GM21737 (cell line): Measurements from ENCODE around the gene BTBD7.

ENCODE experiments used
- ATAC-seq: cut with Tn5 transposase; IDR thresholded peaks from one replicate; pipeline ENCODE4 v1.9.1; 2021; ENCODE audit warnings: mild to moderate bottlenecking, moderate library complexity; ENCODE audit not compliant: unreplicated experiment

The BTBD7 gene

DNA sequence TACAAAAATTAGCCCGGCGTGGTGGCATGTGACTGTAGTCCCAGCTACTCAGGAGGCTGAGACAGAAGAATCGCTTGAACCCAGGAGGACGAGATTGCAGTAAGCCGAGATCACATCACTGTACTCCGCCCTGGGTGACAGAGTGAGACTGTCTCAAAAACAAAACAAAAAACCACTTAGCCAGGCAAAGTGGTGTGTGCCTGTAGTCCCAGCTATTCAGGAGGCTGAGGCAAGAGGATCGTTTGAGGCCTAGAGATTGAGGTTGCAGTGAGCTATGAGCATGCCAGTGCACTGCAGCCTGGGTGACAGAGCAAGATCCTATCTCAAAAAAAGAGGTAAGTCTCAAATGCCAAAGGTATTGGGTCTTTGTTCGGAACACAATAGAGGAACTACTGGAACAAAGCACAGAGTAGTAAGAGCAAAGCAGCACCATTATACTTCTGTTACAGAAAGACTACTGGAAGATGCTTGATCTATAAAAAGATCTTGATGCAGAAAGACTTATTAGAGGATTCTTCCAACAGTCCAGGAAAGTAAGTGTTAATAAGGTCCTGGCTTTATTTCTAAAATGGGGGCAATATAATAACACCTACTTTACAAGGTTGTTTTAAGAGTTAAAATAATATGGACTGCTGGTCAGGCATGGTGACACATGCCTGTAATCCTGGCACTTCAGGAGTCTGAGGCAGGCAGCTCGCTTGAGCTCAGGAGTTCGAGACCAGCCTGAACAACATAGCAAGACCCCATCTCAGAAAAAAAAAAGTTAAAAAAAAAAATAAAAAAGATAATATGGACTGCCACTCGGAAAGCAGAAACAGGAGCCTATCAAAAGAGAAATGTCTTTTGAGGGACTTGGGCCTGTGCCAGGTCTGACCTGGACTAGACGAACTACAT, 29.9 kb downstream of the BTBD7 start:
- ATAC-seq: no peak

DNA sequence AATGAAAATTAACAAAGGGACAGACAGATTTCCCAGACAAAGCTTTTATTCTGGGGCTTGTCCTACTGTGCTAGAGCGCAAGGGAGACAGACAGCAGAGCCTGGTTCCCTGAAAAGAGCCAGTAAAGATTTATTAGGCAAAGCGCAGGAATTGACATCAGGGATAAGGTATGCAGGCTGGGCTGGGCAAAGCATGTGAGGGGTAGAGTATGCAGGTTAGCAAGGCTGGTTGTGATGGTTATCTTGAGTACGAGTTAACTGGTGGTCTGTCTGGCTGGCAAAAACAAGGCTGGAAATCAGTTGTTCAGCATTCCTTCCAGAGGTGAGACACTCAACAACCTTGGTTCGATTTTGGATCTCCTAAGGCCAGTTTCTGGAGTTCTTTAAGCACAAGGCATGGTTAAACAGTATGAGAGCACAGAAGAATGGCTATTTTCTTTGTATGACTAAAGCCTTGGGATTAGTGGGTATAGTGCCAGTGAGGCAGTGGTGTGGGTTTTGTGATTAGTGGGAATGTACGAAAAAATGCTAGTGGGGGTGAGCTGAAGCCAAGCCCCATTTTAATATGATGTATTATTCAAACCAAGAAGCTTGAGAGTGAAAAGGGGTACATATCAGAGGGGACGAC, 30.9 kb downstream of the BTBD7 start:
- ATAC-seq: no peak

DNA sequence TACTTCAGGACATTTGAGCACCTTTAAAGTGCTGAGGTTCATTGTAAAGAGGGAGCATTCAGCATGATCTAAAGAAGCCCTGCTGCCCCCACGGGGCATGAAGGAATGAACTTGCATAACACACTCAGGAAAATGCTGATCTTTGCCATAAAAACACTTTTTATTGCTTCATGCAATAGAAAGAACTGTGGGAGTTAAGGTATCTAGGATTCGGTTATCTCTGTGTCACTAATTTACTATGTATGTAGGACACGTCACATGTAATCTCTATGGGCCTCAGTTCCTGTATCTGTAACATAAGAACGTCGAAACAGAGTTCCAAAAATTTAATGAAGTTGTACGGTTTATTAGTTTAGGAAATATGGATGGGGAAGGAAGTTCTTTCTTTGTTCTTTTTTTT, 33.0 kb downstream of the BTBD7 start:
- no peak for ATAC-seq

DNA sequence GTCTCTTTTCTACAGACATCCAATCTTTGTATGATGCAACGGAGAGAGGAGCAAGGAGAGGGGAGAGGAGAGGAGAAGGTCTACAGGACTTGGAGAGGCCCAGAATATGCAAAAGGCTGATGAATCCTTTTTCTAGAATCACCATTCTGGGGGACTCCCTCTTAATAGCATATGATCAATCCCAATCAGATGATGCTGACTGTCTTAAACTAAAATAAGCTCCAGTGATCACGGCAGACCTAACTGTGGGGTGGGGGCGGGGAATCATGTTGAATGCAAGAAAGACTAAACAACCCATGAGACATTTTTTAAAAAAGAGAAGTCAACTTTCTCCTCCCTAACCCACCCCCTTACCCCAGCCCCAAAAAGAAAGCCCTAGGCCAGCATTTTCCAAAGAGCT, 33.4 kb downstream of the BTBD7 start:
- ATAC-seq: no peak

DNA sequence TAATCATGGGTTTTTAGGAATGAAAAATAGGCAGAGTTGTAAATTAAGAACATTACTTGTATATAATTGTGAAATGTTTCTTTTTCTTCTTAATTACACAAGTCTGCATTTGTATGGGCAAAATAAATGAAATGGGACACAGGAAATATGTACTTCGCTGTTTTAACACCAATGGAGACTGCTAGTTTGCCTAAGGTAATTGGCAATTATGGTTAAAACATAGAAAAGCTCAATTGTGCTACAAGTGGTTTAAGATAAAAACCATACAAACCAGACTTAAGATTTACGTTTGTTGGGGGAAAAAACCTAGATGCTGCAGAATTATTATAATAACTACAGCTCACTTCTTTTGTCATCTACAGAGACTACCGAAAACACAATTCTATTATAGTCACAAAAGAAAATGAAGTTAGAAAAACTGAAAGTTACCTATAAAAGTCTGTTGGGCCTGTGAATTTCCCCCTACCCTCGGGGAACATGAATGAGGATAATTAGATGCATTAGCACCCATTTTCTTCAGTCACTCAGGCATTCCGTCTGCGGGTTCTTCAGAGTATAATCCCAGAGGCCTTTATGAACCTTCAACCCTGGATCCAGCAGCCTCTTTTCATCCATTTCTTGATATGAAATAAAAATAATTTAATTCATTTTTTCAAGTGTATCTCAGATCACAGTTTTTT, 37.2 kb downstream of the BTBD7 start:
- no peak for ATAC-seq

DNA sequence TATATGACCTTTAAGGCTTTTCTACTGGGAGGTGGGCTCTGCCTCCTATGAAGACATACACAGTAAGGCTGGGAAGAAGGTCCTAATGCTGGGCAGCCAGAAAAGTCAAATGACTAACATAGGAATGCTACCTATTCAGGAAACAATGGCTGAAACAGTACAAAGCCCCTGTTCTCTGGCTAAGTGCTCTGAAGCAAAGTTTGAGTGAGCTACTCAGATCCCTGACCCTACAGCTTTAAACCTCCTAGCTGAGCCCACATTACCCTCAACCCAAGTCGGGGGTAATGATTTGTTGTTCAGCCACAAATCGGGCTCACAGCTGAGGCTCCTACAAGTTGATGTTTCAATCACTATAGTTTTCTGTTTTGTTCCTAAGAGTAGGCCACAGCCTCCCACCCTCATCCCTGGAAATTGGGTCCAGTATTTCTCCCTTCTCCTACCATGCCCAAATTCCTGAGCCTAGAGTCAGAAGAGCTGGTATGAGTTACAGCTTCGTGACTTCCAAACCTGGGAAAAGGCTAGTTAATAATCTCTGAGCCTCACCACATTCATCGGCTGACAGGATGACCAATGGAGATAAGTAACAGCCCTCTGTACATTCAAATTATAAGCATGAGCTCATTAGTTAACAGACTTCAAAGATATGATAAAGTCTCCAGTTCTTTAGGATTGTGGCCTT, 46.5 kb downstream of the BTBD7 start:
- no peak for ATAC-seq

DNA sequence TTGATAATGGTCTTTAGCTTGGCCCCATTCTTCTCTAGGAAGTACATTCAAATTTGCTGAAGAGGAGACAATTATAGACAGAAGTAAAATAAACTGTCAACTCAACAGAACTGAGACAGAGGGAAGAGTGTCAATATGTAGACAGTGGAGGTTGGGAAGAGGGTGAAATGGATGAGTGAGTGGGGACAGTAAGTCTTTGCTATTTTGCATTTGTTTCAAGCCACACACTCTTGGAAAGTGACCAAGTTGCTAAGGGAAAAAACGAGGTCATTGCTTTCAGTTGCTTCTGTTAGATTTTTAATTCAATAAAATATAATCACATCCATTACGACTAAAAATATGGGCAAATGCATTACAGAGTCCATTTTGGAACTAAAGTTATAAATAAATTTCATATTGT, 47.8 kb downstream of the BTBD7 start:
- ATAC-seq: no peak

DNA sequence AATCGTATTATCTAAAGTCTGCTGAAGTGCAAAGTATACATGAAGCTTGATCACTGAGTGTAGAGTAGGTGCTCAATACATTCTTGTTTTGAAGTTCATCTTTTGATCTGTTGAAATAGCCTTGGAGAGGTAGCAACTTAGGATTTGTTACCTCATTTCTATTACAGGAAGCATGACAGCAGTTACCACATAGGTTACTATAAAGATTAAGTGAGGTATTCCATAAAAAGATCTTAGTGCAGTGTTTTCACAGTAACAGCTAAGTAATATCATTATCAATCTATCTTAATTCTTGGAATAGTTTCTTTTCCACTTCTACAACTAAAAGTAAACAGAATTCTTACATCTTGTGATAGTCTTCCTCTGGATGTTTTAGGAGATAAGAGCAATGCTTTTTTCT, 50.9 kb downstream of the BTBD7 start:
- no peak for ATAC-seq

DNA sequence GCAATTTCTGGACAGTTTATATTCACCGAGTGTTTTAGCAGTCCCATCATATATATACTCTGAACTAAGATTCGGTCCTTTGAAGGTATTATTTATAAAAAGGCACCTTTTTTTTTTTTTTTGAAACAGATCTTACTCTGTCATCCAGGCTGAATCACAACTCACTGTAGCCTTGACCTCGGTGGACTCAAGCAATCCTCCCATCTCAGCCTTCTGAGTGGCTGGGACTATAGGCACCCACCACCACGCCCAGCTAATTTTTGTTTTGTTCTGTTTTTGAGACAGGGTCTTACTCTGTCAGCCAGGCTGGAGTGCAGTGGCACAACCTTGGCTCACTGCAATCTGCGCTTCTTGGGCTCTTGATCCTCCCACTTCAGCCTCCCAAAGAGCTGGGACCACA, 52.1 kb downstream of the BTBD7 start:
- no peak for ATAC-seq

DNA sequence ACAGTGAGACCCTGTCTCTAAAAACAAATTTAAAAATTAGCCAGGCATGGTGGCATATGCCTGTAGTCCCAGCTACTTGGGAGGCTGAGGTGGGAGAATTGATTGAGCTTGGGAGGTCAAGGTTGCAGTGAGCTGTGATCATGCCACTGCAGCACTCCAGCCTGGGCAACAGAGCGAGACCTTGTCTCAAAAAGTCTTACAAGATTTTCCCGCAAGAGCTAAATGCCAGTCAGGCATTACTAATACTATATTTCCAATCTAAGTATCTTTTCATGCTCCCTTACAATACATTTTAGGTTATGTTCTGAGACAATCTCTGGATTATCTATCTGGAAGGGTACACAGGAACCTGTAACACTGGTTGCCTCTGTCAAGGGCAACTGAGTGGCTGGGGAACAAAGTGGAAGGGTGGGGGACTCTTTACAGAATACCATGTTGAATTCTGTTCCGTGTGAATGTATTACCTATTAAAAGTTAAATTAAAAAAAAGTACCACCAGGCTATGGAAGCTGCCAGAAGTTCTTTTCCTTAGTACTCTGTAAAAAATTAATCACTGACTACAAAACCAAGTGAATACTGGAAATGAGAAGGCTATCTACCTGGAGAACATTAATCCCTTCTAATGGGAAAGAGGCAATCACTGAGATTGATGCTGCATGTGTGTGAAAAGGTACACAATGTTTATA, 56.7 kb downstream of the BTBD7 start:
- ATAC-seq: no peak

DNA sequence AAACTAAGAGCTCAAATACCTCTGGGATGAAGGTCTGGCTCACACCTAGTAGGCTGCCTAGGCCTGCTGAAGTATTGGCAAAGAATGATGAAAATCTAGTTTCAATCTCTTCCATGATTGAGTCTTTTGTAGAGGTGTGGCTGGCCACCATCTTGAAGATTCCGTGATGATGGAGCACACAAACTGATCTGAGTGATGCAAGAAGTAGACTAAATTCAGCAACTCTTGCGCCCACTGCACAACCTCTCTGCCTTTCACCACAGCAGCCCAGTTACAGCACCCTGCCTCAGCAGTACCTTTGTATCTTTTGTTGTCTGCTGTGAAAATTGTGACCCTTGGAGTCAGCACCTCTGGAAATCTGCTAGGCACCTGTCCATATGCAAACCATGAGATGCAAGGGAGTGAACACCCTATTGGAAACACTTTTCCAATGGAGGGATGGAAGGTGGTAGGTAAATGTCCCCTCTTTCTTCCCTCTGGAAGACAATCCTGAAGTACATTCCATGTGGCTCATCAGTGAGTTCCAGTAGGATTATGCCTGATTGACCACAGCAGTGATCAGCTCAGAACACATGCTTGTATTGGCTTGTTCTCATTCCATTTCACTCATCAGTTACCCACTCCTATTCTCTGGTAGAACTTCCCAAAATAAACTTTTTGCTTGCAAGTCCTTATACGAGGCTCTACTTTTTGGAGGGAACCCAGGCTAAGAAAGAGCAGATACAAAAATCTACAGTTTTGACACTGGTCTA, 58.6 kb downstream of the BTBD7 start:
- ATAC-seq: no peak

DNA sequence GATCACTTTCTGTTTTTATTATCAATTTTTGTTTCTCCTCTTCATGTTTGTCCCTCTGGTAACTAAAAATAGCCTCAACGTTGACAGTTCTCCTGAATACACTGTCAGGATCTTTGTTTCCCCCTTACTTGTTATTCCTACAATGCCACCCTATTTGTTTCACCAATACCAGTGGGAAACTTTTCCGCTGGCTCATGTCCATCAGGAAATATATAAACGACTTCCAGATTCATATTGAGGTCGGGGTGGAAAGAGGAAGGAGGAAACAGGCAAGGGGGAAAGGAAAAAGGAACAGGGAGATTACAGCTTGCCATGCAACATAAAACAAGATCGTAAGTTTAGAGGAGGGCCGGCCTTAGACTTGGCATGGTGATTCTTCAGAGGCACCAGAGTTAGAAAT, 61.7 kb downstream of the BTBD7 start:
- no peak for ATAC-seq

DNA sequence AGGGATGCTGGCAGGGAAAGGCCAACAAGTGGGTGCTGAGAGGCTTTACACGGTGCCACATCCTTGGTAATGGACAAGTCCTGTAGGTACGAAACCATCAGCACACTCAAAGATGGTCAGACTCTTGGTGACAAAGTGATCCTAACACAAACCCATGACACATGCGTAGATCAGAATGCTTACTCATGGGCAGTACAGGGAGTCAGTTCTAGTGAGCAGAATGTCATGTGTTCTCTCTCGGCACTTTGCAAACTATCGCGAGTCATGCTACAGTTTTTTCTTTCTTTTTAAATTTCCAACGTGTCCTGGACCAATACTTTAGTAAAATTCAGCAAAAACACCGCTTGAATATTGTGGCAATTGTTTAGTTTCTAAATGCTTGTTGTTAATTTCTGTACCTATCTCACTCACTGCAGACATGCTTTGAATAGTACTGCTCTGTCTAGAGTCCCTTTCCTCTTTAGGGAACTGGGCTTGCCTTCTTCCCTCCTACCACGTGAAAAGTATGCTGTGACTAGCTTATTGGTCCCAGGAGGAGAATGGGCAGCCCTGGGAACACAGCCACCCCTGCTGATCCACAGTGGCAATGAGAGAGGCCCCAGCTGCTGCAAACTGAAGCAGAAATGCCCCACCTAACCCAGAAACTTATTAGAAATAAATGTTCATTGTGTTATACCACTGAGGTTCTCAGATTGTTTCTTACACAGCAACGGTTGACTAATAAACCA, 63.3 kb downstream of the BTBD7 start:
- no peak for ATAC-seq

DNA sequence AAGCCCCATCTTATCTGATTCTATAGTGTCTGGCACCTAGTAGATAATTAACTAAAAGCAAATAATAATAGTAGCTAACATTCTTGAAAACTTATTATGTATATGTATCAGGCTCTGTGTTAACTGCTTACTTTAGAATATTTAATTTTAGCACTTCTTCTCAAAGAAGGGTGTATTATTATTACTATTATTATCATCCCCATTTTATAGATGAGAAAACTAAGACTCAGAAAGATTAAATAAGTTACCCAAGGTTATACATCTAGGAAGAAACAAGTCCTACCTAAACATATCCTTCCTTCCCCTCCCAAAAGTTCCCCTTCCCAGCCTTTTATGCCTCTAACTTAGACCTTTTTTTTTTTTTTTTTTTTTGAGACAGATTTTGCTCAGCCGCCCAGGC, 64.4 kb downstream of the BTBD7 start:
- no peak for ATAC-seq

DNA sequence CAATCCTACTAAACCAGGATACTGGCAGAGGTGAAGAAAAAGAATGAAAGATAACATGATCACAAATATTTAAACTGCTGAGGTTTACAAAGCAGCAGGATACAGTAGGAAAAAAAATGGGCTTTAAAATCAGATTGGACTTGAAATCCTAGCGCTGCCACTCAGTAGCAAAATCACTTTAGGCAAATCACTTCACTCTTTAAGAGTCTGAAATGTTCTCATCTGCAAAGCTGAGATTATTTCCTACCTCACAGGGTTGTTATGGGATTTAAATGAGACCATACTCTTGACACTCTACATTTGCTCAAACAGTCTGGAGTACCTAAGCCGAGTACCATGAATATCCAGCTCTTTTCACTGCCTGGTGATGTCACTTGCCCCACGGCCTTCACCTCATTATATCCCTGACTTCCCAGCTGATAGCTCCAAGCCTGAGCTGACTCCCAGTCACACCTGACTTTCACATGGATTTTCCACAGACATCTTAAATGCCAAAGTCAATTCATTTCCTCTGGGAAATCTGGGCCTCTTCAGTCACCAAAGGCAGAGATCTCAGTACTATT, 65.6 kb downstream of the BTBD7 start:
- no peak for ATAC-seq

DNA sequence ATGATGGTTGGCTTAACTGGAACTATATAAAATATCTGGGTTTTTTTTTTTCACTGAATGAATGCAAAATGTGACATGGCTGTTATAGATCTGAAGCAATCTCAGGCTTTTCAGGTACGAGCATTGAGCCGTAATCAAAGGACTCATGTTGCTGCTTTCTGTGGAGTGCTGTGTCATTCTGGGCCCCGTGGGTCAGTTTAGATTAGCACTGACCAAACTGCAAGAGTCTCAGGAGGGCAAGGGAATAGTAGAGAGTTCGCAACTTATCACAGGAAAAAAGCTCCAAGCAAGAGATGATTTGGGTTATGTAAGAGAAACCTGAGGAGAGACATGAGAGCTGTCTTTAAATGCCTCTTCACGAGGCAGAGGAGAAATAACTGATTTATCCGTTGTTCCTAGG, 66.7 kb downstream of the BTBD7 start:
- ATAC-seq: no peak

DNA sequence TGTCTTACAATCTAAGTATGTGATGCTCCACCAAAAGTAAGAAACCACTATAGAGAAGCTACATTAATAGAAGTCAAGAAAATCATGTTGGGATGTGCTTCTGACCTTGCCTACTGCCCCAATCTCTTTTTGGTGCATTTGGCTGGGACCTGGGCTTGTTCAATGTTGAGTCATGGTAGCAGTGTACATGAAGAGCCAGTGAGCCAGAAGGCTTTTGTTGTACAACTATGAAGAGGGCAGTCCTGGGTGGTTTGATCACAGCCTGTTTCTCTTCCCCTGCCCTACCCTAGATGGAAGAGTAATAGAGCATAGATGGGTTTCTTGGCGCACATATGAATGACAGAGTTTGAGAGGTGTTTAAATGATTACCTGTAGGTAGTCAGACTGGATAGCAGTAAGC, 69.4 kb downstream of the BTBD7 start:
- no peak for ATAC-seq

DNA sequence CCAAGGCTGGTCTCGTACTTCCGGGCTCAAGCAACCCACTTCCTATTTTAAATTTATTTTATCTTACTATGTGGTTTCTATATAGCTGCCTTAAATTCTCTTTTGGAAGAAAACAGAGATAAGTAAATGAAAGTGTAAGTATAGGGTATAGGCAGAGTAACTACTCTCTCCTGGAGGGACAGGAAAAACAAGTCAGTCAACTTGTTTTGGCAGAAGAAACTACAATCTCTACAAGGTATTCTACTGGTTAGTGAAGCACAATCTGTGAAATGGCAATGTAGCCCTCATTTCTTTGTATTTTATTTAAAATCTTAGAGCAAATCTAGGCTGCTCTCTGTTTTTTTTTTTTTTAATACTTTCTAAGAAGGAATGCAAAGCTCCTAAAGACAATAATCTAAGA, 70.4 kb downstream of the BTBD7 start:
- ATAC-seq: no peak

DNA sequence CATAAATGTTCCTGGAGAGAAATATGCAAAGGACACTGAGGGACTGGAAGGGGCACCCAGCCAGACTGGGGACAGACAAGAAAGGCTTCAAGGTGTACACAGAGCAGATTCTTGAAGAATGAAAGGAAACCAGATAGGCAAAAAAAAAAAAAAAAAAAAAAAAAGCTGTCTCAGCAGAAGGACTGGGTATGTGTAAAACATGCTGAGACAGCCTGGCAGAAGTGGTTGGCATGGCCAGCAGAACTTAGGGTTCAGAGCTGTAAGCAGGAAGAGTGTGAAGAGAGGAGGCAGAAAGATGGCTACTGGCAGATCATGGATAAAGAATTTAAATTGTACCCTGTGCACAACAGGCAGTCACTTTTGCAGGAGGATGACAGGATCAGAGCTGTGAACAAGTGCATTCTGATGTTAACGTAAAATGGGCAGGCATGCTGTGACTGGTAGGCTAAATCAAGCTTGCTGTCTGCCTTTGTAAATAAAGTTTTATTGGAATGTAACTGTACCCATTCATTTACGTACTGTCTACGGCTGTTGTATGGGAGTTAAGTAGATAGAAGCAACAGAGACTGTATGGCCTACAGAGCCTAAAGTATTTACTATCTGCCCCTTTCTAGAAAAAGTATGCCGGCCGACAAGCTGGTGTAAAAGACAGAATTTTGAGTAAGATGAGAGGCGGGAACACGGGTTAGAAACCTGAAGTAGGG, 83.6 kb downstream of the BTBD7 start:
- ATAC-seq: no peak
